Uterus (tissue), 2 donors: ENCODE data around the gene ARHGAP1.

Experiments
- POLR2A ChIP-seq, 2 donors: fragments of 450-650 bp; IDR thresholded peaks; one replicate each; pipeline ENCODE4 v1.6.1; 2016; ENCODE audit warnings: antibody characterized with exemption in 2 of 2, mild to moderate bottlenecking in 1 of 2, moderate library complexity in 1 of 2
- TF ChIP-seq, protein P1 (sequence below), 4 experiments: fragments of 200-600 bp in 2 of 4; fragments of 450-650 bp in 2 of 4; sonication (generic) in 2 of 4; IDR thresholded peaks; one replicate each; pipeline ENCODE4 v1.5.1; 2016 to 2019; ENCODE audit warnings: antibody characterized with exemption in 4 of 4, mild to moderate bottlenecking in 2 of 4, moderate library complexity in 1 of 4

DNA sequence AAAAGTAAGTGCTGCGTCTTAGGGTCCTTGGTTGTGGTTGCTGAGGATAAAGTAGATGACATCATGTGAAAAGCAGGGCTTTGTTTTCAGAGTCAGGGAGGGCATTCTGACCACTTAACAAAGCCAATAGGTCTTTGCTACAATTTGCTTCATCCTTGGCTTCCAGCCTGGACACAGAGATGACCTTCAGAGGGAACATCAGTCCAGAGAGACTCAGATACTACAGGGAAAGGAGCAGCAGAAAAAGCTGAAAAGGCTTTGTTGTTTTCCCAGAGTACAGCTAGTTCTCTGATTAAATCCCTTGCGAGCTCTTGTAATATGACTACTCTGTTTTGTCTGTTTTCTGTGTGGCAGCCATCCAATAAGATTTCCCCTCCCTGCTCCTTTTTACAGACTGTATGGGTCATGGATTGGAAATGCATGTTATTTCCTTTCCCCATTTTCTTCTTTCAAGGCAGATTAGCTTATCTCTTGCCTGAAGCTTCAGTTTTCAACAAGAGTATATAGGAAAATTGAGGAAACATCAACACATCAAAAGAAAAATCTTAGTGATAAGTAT, 51.2 kb downstream of the ARHGAP1 start:
- TF ChIP-seq, protein P1, sequence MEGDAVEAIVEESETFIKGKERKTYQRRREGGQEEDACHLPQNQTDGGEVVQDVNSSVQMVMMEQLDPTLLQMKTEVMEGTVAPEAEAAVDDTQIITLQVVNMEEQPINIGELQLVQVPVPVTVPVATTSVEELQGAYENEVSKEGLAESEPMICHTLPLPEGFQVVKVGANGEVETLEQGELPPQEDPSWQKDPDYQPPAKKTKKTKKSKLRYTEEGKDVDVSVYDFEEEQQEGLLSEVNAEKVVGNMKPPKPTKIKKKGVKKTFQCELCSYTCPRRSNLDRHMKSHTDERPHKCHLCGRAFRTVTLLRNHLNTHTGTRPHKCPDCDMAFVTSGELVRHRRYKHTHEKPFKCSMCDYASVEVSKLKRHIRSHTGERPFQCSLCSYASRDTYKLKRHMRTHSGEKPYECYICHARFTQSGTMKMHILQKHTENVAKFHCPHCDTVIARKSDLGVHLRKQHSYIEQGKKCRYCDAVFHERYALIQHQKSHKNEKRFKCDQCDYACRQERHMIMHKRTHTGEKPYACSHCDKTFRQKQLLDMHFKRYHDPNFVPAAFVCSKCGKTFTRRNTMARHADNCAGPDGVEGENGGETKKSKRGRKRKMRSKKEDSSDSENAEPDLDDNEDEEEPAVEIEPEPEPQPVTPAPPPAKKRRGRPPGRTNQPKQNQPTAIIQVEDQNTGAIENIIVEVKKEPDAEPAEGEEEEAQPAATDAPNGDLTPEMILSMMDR (IDR thresholded peaks at IDR 0.05): no peak
- TF ChIP-seq POLR2A (IDR thresholded peaks at IDR 0.05): no peak
